Ovary (tissue), 9 donors: ENCODE results near the gene KRT37. TPM values are rescaled to one million over a fixed set of nuclear protein-coding genes. Genes with fewer than 3 reads are reported as not detected.

Experiments
- DNase-seq, 5 donors: peaks; one replicate each; pipeline ENCODE4 v3.0.0-alpha.2; 2019 to 2020
- H3K27ac ChIP-seq, 2 donors: fragments of 200-600 bp; one replicate each; pipeline versions ENCODE4 v1.5.1 to v1.8.0; 2019 to 2022
- H3K27me3 ChIP-seq: fragments of 200-600 bp; one replicate; pipeline ENCODE4 v1.8.0; 2022
- H3K36me3 ChIP-seq: fragments of 200-600 bp; sonication (generic); one replicate; pipeline ENCODE4 v1.5.1; 2019
- H3K4me1 ChIP-seq: one replicate; pipeline ENCODE4 v1.8.1; 2013; ENCODE audit warnings: mild to moderate bottlenecking, moderate library complexity; ENCODE audit not compliant: insufficient read depth
- H3K4me3 ChIP-seq: fragments of 200-600 bp; sonication (generic); one replicate; pipeline ENCODE4 v1.5.1; 2017
- H3K9me3 ChIP-seq, 2 donors: fragments of 200-600 bp in 1 of 2; sonication (generic) in 1 of 2; one replicate each; pipeline versions ENCODE4 v1.5.1 to v1.8.1; 2013 to 2019; ENCODE audit warnings: mild to moderate bottlenecking in 1 of 2, moderate library complexity in 1 of 2
- CTCF ChIP-seq, 3 donors: fragments of 450-650 bp in 2 of 3; fragments of 200-600 bp in 1 of 3; IDR thresholded peaks; one replicate each; pipeline versions ENCODE4 v1.5.1 to v1.8.0; 2016 to 2022; ENCODE audit warnings: antibody characterized with exemption in 3 of 3, mild to moderate bottlenecking in 1 of 3
- EP300 ChIP-seq: sonication (generic); formaldehyde crosslinking; IDR thresholded peaks from one replicate; pipeline ENCODE4 v1.6.1; 2017; ENCODE audit warnings: antibody characterized with exemption
- POLR2A ChIP-seq: fragments of 450-650 bp; IDR thresholded peaks from one replicate; pipeline ENCODE4 v1.6.1; 2017; ENCODE audit warnings: antibody characterized with exemption, mild to moderate bottlenecking, moderate library complexity
- WGBS, 3 donors: extraction: QIAGEN DNeasy Blood & Tissue Kit in 1 of 3; methylation state at CpG; one replicate each; pipeline versions ENCODE4 v1.1.5 to v1.1.7; 2013 to 2017; 5-methylcytosine and 5-hydroxymethylcytosine counted together
- intact Hi-C, 4 donors: fragments of 100-400 bp; cut with DNase I; formaldehyde crosslinking; loops; one replicate each; pipeline versions ENCODE4 v1.11.0 to v1.15.1; 2022 to 2023
- polyA plus RNA-seq, 2 donors: library from polyadenylated mRNA; stranded (reverse); fragments of 200-250 nt in 1 of 2; fragments of 350-450 nt in 1 of 2; fragmentation: Illumina TruSeq in 1 of 2; extraction: RNeasy Lipid Tissue Mini Kit (QIAGEN cat#74804) in 1 of 2; gene quantifications; one replicate each; pipeline ENCODE4 v1.2.3, GENCODE V29; 2013 to 2014
- total RNA-seq, 7 donors: library from RNA; depleted of rRNA in 2 of 7; stranded (reverse); fragments of >200 nt in 2 of 7; fragmentation: NEBNext Ultra II Directional in 3 of 7; extraction: Animal tissue kit (Norgen Biotek cat#: 25700) in 3 of 7; gene quantifications; one replicate each; pipeline versions ENCODE4 v1.1.0 to v1.2.4, GENCODE V29; 2016 to 2023
- donor health status: DM: no; HTN: no; CAD: no; lungs with moderate emphysema.
- donor health status: DM: no; HTN: no; CAD: no.
- donor health status: Bipolar disorder and iron deficiency.
- donor health status: DM: yes; HTN: yes; CAD: no.
- donor health status: DM: no; HTN: no; CAD: no.
- donor health status: DM: yes; HTN: yes; CAD: no.

KRT37 gene
- total and polyA plus RNA-seq, 9 donors: not detected

GRCh38 chr17:41404024-41404671 is 20.2 kb downstream of the KRT37 start:
- Histone ChIP-seq H3K27ac (no peak overlapping the region), H3K4me3 (no peak overlapping the region), H3K4me1 (no peaks in the 10 kb centered on the region), H3K27me3 (no peaks in the 10 kb centered on the region), H3K9me3 (no peaks in the 10 kb centered on the region), H3K36me3 (no peaks in the 10 kb centered on the region)
- WGBS, 3 donors: 63 to 74% (median 64%) methylated on average over 7 of the region's 7 CpGs
- intact Hi-C loops: loop anchor here in 1 of 4 donors (10.0 kb wide), 1 partner anchor 251 kb away; no protein-coding TSS in a partner anchor
- DNase-seq: no peak
- TF ChIP-seq EP300 (no peak), POLR2A (no peak), CTCF (IDR thresholded peaks at IDR 0.05) (no peak)

- no peak for DNase-seq
- WGBS, 3 donors: 71 to 78% (median 74%) methylated on average over 4 of the region's 4 CpGs
- intact Hi-C loops: loop anchor here in 1 of 4 donors (10.0 kb wide), 1 partner anchor 251 kb away; no protein-coding TSS in a partner anchor
- H3K9me3 ChIP-seq: no peaks in the 10 kb centered on the region
- no peaks in the 10 kb centered on the region for H3K36me3 ChIP-seq
- no peaks in the 10 kb centered on the region for H3K4me1 ChIP-seq
- no peak overlapping the region for H3K4me3 ChIP-seq
- no peak for TF ChIP-seq POLR2A
- TF ChIP-seq EP300: no peak
- no peak for TF ChIP-seq CTCF (IDR thresholded peaks at IDR 0.05)
- no peak overlapping the region for H3K27ac ChIP-seq
- H3K27me3 ChIP-seq: no peaks in the 10 kb centered on the region
Measured at GRCh38 chr17:41403404-41404023, 20.9 kb downstream of the KRT37 start.

- no peak for DNase-seq
- H3K36me3 ChIP-seq: no peaks in the 10 kb centered on the region
- TF ChIP-seq CTCF (IDR thresholded peaks at IDR 0.05) (no peak), EP300 (no peak), POLR2A (no peak)
- no peak overlapping the region for H3K27ac ChIP-seq
- WGBS, 3 donors: 73 to 85% (median 79%) methylated on average over 5 of the region's 5 CpGs
- intact Hi-C loops: loop anchor here in 1 of 4 donors (10.0 kb wide), 1 partner anchor 253 kb away; no protein-coding TSS in a partner anchor
- no peaks in the 10 kb centered on the region for H3K9me3 ChIP-seq
- no peaks in the 10 kb centered on the region for H3K27me3 ChIP-seq
- H3K4me1 ChIP-seq: no peaks in the 10 kb centered on the region
- no peak overlapping the region for H3K4me3 ChIP-seq
Measured at GRCh38 chr17:41402161-41402560, 22.2 kb downstream of the KRT37 start.

GRCh38 chr17:41396996-41397660 is 27.3 kb downstream of the KRT37 start, which contains the start of gene KRT31:
Gene KRT31, minus strand, starts transcription at chr17:41397608. Its CDS starts 69 bp downstream, at chr17:41397539.
- TF ChIP-seq POLR2A: no peak
- TF ChIP-seq CTCF (IDR thresholded peaks at IDR 0.05): no peak
- TF ChIP-seq EP300: no peak
- Histone ChIP-seq H3K9me3 (no peaks in the 10 kb centered on the region), H3K27me3 (no peaks in the 10 kb centered on the region), H3K27ac (no peak within 1 kb of the TSS), H3K4me1 (peaks cover 13% of the 10 kb centered on the region), H3K4me3 (no peak within 1 kb of the TSS), H3K36me3 (no peaks in the 10 kb centered on the region)
- no peak for DNase-seq
- intact Hi-C loops: loop anchor here in 1 of 4 donors (10.0 kb wide), 1 partner anchor 492 kb away; no protein-coding TSS in a partner anchor
- WGBS, 3 donors: 90 to 94% (median 92%) methylated on average over 16 of the region's 16 CpGs
